ENCODE data around the gene SRD5A3. TPM values are rescaled to one million over a fixed set of nuclear protein-coding genes. Genes with fewer than 3 reads are reported as not detected.

Gene SRD5A3
- polyA plus RNA-seq, 4 donors: 18.7 to 21.5 (median 19.4) TPM

- no peak for DNase-seq (ENCODE audit: low read depth in 4 of 4, low spot score in 3 of 4)
These were observed 23.9 kb downstream of the SRD5A3 start for GRCh38 chr4:55369968-55370367.

DNA sequence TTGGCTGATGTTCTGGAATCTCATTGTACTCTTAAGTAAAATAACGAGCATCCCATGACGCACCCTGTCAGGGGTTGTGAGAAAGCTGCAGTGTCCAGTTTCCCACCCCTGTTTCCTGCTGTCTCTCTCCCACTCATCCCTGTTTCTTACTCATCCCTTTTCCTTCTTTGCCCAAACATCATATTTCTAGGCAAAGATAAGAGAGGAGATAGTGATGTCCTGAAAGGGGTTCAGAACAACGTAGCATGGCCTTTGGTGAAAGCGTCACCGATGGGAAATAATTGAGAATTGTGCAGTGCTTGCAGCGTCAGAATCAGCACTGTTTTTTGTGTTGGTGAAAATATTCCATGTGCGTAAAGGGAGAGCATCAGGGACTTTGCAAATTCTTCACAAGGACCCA is 26.2 kb downstream of the SRD5A3 start:
- no peak for DNase-seq (ENCODE audit: low read depth in 4 of 4, low spot score in 3 of 4)

- no peak for DNase-seq (ENCODE audit: low read depth in 4 of 4, low spot score in 3 of 4)
These were observed 27.4 kb downstream of the SRD5A3 start for GRCh38 chr4:55373461-55373860.

GRCh38 chr4:55376698-55377097 is 30.7 kb downstream of the SRD5A3 start:
- DNase-seq (ENCODE audit: low read depth in 4 of 4, low spot score in 3 of 4): no peak

GRCh38 chr4:55378617-55379467 is 32.8 kb downstream of the SRD5A3 start:
- DNase-seq (ENCODE audit: low read depth in 4 of 4, low spot score in 3 of 4): no peak

DNA sequence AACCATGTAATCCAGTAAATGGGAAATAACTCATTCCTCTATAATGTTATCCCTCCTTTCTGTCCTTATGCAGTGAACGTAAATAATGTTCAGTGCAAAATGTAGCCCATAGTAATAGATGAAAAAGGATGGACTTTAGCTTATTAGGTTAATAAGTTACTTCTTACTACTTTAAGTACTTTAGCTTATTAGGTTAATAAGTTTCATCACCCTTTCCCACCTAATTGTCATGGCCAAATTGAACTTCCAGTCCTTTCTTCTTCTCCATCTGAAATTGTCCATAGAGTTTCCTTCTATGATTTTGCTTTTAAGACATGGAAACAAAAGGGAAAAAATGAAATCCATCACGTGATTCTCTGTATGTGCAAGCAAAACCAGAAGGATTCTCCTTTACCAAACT is 34.5 kb downstream of the SRD5A3 start:
- no peak for DNase-seq (ENCODE audit: low read depth in 4 of 4, low spot score in 3 of 4)

DNA sequence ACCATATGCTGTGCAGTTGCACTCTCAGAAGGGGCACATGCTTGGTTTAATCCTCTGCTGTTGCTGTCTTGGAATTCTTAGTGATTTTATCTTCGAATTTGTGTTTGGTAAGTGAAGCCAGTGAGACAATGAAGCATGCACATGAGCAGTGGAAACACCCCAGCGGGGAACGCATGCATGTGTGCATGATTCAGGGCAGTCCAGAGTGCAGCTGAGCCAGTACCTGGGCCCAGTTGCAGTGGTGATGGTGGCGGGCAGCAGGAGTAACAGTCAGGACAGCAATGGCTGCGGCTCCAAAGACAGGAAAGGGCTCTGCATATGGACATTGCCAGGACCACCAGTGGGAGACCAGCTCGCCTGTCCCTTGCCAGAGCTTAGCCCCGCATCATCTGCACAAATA is 35.5 kb downstream of the SRD5A3 start:
- no peak for DNase-seq (ENCODE audit: low read depth in 4 of 4, low spot score in 3 of 4)

GRCh38 chr4:55382488-55383003 is 36.5 kb downstream of the SRD5A3 start:
- DNase-seq (ENCODE audit: low read depth in 4 of 4, low spot score in 3 of 4): no peak

DNA sequence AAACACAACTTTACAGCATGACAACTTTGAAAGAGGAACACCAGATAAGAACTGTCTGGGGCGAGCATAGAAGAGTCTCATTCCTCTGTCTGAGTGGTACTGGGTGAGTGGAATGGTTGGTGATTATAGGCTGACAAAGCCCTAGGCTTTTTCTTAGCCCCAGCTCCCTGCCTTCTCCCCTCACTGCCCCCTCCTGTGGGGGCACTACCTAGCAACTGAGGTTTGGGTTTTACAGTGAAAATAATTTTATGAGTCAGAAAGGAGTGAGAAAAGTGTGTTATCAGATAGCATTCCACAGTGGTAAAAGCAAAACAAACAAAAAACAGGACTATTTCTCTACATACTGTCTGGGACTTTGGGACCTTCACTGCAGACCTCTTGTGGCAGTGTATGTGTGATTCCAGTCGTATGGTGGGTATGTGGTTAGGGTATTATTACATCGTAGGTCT is 39.2 kb downstream of the SRD5A3 start:
- DNase-seq (ENCODE audit: low read depth in 4 of 4, low spot score in 3 of 4): no peak

DNA sequence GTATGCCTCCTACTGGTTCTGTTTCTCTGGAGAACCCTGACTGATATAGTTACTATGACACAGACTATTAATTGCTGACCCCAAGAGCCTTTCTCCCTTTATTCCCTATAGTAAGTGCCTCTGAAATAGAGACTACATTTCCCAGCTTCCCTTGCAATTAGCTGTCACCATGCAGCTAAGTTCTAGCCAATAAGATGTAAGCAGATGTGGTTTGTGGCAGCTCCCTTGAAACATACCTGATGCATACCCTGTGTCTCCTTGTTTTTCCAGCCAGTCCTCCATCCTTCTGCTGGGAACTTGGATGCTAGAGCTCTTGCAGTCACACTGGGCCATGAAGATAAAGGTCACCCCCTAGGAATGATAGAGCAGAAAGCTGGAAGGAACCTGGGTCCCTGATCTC is 40.0 kb downstream of the SRD5A3 start:
- no peak for DNase-seq (ENCODE audit: low read depth in 4 of 4, low spot score in 3 of 4)

DNA sequence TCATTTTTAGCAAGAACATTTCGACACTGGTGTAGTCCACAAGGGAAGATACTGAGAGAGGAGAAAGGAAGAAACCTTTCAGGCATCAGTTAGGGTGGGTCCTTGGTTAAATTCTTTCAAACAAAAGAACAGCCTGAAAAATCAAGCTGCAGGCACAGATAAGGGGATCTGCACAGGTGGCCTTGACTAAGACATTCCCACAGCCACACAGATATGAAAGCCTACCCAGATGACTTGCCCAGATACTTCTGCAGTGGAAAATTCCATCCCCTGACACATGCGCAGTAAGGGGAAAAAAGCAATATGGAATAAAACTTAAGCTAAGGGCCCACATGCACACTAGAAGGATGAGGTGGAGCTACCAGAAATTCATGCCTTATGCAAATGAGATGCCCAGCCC is 40.8 kb downstream of the SRD5A3 start:
- DNase-seq (ENCODE audit: low read depth in 4 of 4, low spot score in 3 of 4): no peak

- no peak for DNase-seq (ENCODE audit: low read depth in 4 of 4, low spot score in 3 of 4)
These were observed 47.6 kb downstream of the SRD5A3 start for GRCh38 chr4:55393461-55394320.

DNA sequence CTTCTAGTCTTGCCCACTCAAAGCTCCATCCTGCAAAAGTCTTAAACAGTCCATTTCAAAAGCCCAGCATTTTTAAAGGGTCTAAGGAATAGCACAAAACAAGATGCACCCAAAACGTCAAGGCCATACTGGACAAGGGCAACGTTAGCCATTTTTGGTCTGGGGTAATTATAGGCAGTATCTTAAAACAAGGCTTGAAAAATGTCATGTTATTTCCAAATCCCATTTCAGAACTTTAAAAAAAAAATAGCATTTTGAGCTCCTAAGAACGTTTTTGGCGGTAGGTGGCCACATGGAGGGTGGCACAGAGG is 49.1 kb downstream of the SRD5A3 start:
- no peak for DNase-seq (ENCODE audit: low read depth in 4 of 4, low spot score in 3 of 4)

DNA sequence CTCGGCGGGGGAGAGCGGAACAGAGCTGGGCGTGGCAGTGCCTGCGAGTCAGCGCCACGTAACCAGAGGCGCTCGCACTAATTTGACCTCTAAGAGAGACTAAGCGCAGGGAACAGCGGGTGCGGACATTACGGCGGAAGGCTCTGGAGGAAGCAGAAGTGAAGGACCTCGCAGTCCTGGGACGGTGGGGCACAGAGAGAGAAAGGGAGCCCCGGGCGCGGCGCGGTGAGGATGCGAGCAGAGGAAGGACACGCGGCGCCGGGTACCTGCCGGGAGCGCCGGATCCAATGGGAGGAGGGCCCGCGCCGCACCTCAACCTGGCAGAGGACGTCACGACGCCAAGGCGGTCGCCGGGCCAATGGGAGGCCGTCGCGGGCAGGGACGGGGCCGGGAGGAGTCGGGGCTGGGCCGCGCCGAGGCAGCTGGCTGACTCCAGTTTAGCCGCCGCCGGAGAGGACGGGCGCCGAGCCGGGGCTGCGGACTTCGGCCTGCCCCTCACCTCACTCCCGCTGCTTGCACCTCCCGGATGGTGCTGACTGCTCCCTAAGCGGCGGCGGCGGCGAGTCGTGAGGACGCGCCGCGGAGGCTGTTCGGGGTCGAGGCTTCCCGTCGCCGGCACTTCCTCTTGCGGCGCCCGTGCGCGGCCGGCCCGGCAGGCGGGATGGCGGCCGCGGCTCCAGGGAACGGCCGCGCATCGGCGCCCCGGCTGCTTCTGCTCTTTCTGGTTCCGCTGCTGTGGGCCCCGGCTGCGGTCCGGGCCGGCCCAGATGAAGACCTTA is 49.7 kb downstream of the SRD5A3 start, which contains the start of gene TMEM165:
TSS of gene TMEM165 (plus strand) at position 429 of the 779 bp plus-strand sequence. CDS start at position 662, 233 bp downstream.
- peak; percentile 68 to 75 (median 74) for DNase-seq (ENCODE audit: low read depth in 4 of 4, low spot score in 3 of 4)

GRCh38 chr4:55396308-55397125 is 50.5 kb downstream of the SRD5A3 start:
- DNase-seq (ENCODE audit: low read depth in 4 of 4, low spot score in 3 of 4): peak in 1 of 4 donors; percentile 35

GRCh38 chr4:55397126-55397436 is 51.0 kb downstream of the SRD5A3 start:
- no peak for DNase-seq (ENCODE audit: low read depth in 4 of 4, low spot score in 3 of 4)

DNA sequence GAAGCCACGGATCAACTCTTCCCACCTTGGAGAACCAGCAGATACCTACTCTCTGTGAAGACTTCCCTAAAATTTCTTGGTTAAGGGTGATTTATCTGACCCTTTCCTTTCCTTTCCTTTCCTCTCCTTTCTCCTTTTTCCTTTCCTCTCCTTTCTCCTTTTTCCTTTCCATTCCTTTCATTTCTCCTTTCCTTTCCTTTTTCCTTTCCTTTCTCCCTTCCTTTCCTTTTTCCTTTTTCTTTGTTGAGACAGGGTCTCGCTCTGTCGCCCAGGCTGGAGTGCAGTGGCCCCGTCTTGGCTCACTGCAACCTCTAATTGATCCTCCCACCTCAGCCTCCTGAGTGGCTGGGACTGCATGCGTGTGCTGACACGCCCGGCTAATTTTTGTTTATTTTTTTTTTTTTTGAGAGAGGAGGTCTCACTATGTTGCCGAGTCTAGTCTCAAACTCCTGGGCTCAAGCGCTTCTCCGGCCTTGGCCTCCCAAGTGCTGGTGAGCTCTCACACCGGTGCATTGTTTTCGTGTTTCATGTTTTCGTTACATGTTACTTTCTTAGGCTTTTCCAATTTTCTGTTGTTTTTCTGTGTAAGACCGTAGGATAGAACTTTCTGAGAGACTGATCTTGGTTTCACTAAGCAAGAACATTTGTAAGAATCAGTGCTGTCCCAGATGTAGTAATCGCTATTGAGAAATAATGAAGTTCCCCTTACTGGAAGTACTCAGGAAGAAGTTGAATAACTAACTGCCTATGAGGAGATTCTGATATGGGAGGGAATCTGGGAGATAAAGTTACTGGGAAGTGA is 51.7 kb downstream of the SRD5A3 start:
- no peak for DNase-seq (ENCODE audit: low read depth in 4 of 4, low spot score in 3 of 4)

DNA sequence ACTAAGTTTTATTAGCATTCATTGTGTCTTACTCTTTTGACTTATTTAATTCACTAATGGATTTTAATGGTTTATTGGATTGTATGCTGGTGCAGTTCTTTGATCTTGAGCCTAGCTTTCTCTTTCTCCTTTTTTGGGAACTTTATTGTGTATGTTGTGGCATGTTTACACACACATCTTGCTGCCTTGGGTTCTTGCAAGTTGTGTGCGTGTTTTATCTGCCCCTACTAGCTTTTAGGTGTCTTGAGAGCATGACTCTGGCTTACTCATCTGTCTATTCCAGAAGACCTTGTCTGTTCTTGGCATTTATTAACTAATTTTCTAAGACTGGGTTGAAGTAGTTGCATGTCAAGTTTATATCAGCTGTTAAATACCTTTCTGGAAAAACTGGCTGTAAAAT is 52.4 kb downstream of the SRD5A3 start:
- DNase-seq (ENCODE audit: low read depth in 4 of 4, low spot score in 3 of 4): no peak

DNA sequence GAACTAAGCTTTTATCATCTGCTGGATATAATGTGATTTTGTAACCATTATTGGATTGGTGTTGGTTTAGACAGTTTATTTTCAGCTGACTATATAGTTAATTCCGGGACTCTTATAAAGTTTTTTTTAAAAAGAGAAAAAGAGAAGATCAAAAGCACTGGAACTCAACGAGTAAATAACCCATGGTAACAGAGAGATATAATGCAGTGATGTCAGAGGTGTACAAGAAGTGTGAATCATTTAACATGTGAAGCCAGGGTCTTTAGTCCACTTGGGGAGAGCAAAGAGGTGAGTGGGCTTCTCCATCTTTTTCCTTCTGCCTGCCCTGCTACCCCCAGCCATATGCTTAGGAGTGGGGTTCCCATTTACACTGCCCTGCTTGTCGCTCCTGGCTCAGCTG is 52.9 kb downstream of the SRD5A3 start:
- no peak for DNase-seq (ENCODE audit: low read depth in 4 of 4, low spot score in 3 of 4)
